Suprapubic skin (tissue), 4 donors: ENCODE measurements around the gene ATP11A. TPM values are rescaled to one million over a fixed set of nuclear protein-coding genes. Genes with fewer than 3 reads are reported as not detected.

Source experiments
- DNase-seq, 2 donors: peaks; one replicate each; pipeline ENCODE4 v3.0.0-alpha.2; 2019; ENCODE audit warnings: low spot score in 2 of 2
- H3K27ac ChIP-seq: fragments of 200-600 bp; sonication (generic); one replicate; pipeline ENCODE4 v1.5.1; 2019
- H3K27me3 ChIP-seq: fragments of 200-600 bp; sonication (generic); one replicate; pipeline ENCODE4 v1.5.1; 2019
- H3K36me3 ChIP-seq: fragments of 200-600 bp; sonication (generic); one replicate; pipeline ENCODE4 v1.5.1; 2019
- H3K4me1 ChIP-seq: fragments of 200-600 bp; sonication (generic); one replicate; pipeline ENCODE4 v1.5.1; 2019
- H3K4me3 ChIP-seq: fragments of 200-600 bp; sonication (generic); one replicate; pipeline ENCODE4 v1.5.1; 2019; ENCODE audit warnings: mild to moderate bottlenecking
- H3K9me3 ChIP-seq: fragments of 200-600 bp; sonication (generic); one replicate; pipeline ENCODE4 v1.5.1; 2019
- EP300 ChIP-seq: sonication (generic); formaldehyde crosslinking; IDR thresholded peaks from one replicate; pipeline ENCODE4 v1.6.1; 2017; ENCODE audit warnings: antibody characterized with exemption
- POLR2A ChIP-seq, 2 donors: fragments of 450-650 bp; IDR thresholded peaks; one replicate each; pipeline ENCODE4 v1.6.1; 2017; ENCODE audit warnings: antibody characterized with exemption in 2 of 2, mild to moderate bottlenecking in 2 of 2, moderate library complexity in 2 of 2
- POLR2AphosphoS5 ChIP-seq, 3 donors: sonication (generic); formaldehyde crosslinking; IDR thresholded peaks; one replicate each; pipeline ENCODE4 v1.6.1; 2017; ENCODE audit warnings: antibody characterized with exemption in 3 of 3
- WGBS: methylation state at CpG from one replicate; pipeline ENCODE4 v1.1.5; 2018; 5-methylcytosine and 5-hydroxymethylcytosine counted together
- total RNA-seq, 4 donors: library from RNA; depleted of rRNA; stranded (reverse); fragments of >200 nt; gene quantifications; one replicate each; pipeline ENCODE4 v1.1.0, GENCODE V29; 2016
- TF ChIP-seq, protein P1 (sequence below), 2 donors: fragments of 200-600 bp in 1 of 2; fragments of 450-650 bp in 1 of 2; sonication (generic) in 1 of 2; IDR thresholded peaks; one replicate each; pipeline ENCODE4 v1.5.1; 2016 to 2019; ENCODE audit warnings: antibody characterized with exemption in 2 of 2, mild to moderate bottlenecking in 1 of 2, moderate library complexity in 1 of 2

ATP11A gene
- total RNA-seq, 4 donors from 2014 or later: 22.8 to 51.0 (median 39.8) TPM

DNA sequence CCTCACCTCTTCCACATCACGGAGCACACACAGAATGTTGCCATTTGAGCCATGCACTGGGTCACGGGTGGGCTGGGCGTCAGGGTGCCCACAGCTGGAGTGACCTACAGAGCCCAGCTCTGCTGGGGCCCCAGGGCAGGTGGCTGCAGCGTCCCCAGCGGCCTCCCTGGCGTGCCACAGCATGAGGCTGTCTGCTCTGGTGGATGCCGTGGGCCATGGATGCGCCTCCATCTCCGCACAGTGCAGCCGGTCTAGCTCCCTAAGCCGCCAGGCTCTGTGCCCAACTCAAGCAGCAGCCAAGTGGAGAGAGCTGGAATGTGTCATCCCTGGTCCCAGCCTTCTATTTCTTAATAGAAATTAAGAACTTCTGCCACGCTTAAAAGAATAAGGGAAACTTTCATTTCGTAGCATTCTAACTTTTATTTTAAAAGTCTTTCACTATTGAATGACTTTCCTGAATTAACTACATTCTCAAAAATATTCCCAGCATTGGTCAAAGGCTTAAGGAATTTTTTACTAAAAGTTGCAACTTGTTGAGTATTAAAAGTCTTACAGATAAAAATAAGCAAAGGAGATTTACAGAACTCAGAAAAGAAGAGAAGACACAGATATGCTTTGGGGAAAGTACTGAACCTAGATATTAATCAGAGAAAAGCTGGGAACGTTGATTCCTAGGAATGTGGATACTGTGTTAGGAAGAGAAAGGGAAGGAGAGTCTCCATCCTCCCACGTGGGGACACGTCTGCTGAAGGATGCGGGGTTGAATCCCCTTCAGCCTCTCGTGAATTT is 59.3 kb downstream of the ATP11A start:
- Histone ChIP-seq H3K4me3 (no peak overlapping the region), H3K4me1 (peaks cover 6% of the 10 kb centered on the region), H3K27ac (no peak overlapping the region), H3K36me3 (no peaks in the 10 kb centered on the region), H3K27me3 (no peaks in the 10 kb centered on the region), H3K9me3 (no peaks in the 10 kb centered on the region)
- TF ChIP-seq EP300 (no peak), POLR2A (IDR thresholded peaks at IDR 0.05) (no peak), POLR2AphosphoS5 (IDR thresholded peaks at IDR 0.05) (no peak)
- TF ChIP-seq, protein P1, sequence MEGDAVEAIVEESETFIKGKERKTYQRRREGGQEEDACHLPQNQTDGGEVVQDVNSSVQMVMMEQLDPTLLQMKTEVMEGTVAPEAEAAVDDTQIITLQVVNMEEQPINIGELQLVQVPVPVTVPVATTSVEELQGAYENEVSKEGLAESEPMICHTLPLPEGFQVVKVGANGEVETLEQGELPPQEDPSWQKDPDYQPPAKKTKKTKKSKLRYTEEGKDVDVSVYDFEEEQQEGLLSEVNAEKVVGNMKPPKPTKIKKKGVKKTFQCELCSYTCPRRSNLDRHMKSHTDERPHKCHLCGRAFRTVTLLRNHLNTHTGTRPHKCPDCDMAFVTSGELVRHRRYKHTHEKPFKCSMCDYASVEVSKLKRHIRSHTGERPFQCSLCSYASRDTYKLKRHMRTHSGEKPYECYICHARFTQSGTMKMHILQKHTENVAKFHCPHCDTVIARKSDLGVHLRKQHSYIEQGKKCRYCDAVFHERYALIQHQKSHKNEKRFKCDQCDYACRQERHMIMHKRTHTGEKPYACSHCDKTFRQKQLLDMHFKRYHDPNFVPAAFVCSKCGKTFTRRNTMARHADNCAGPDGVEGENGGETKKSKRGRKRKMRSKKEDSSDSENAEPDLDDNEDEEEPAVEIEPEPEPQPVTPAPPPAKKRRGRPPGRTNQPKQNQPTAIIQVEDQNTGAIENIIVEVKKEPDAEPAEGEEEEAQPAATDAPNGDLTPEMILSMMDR (IDR thresholded peaks at IDR 0.05): no peak
- 54% methylated on average over 18 of the region's 18 CpGs for WGBS
- DNase-seq: no peak

DNA sequence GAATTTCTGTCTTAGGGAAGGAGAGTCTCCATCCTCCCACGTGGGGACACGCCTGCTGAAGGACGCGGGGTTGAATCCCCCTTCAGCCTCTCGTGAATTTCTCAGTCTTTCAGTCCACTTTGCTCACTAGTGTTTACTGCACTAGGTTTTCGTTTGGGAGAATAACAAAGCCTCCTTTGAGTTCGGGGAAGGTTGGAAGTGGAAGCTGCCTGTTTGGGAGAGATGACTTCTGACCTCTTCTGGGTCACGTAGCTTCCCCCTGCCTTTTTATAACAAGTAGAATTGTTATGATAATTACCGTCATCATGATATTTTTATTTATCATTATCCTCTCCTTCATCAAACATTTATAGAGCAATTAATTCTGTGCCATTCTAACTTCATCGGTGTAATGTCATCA is 60.7 kb downstream of the ATP11A start:
- DNase-seq: no peak
- Histone ChIP-seq H3K27ac (no peak overlapping the region), H3K27me3 (no peaks in the 10 kb centered on the region), H3K9me3 (no peaks in the 10 kb centered on the region), H3K4me3 (no peak overlapping the region), H3K4me1 (no peaks in the 10 kb centered on the region), H3K36me3 (peaks cover 3% of the 10 kb centered on the region)
- 87% methylated on average over 10 of the region's 10 CpGs for WGBS
- TF ChIP-seq EP300 (no peak), POLR2AphosphoS5 (IDR thresholded peaks at IDR 0.05) (no peak), POLR2A (IDR thresholded peaks at IDR 0.05) (no peak)
- TF ChIP-seq, protein P1 (IDR thresholded peaks at IDR 0.05): no peak

DNA sequence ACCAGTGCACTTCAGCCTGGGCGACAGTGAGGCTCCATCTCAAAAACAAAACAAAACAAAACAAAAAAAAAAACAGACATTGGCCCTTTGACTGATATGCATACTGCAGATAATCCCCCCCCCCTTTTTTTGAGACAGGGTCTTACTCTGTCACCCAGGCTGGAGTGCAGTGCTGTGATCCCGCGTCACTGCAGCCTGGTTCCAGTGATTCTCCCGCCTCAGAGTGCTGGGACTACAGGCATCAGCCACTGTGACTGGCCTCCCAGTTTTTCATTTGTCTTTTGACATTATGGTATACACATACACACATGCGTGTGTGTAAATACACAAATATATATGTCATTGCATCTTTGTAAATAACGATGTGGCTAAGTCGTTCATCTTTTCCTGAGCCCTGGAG is 61.8 kb downstream of the ATP11A start:
- Histone ChIP-seq H3K4me3 (no peak overlapping the region), H3K4me1 (no peaks in the 10 kb centered on the region), H3K27ac (no peak overlapping the region), H3K27me3 (no peaks in the 10 kb centered on the region), H3K9me3 (no peaks in the 10 kb centered on the region), H3K36me3 (peaks cover 3% of the 10 kb centered on the region)
- DNase-seq: no peak
- TF ChIP-seq, protein P1 (IDR thresholded peaks at IDR 0.05): no peak
- TF ChIP-seq EP300 (no peak), POLR2AphosphoS5 (IDR thresholded peaks at IDR 0.05) (no peak), POLR2A (IDR thresholded peaks at IDR 0.05) (no peak)
- 95% methylated on average over 7 of the region's 7 CpGs for WGBS

DNA sequence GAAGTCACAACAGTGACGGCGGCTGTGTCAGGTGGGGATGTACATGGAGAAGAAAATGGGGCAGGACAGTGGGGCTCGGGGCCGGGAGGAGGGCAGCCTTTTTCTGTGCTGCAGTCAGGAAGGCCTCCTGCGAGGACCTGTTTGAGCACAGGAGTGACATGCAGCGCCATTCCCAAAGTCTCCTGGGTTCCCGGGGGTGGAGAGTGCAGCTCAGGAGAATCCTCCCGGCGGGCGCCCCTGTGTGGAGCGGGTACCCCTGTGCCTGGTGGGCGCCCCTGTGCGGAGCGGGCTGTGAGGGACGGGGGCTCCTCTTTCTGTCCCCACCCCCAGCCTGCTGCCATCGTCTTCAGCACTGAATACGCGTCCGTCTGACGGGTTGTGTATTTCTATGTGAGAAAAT is 62.4 kb downstream of the ATP11A start:
- DNase-seq: no peak
- WGBS: 92% methylated on average over 20 of the region's 20 CpGs
- peaks cover 3% of the 10 kb centered on the region for H3K36me3 ChIP-seq
- no peak for TF ChIP-seq POLR2AphosphoS5 (IDR thresholded peaks at IDR 0.05)
- TF ChIP-seq, protein P1 (IDR thresholded peaks at IDR 0.05): no peak
- TF ChIP-seq EP300: no peak
- no peak for TF ChIP-seq POLR2A (IDR thresholded peaks at IDR 0.05)
- H3K27me3 ChIP-seq: no peaks in the 10 kb centered on the region
- H3K4me3 ChIP-seq: no peak overlapping the region
- H3K9me3 ChIP-seq: no peaks in the 10 kb centered on the region
- H3K4me1 ChIP-seq: no peaks in the 10 kb centered on the region
- no peak overlapping the region for H3K27ac ChIP-seq

DNA sequence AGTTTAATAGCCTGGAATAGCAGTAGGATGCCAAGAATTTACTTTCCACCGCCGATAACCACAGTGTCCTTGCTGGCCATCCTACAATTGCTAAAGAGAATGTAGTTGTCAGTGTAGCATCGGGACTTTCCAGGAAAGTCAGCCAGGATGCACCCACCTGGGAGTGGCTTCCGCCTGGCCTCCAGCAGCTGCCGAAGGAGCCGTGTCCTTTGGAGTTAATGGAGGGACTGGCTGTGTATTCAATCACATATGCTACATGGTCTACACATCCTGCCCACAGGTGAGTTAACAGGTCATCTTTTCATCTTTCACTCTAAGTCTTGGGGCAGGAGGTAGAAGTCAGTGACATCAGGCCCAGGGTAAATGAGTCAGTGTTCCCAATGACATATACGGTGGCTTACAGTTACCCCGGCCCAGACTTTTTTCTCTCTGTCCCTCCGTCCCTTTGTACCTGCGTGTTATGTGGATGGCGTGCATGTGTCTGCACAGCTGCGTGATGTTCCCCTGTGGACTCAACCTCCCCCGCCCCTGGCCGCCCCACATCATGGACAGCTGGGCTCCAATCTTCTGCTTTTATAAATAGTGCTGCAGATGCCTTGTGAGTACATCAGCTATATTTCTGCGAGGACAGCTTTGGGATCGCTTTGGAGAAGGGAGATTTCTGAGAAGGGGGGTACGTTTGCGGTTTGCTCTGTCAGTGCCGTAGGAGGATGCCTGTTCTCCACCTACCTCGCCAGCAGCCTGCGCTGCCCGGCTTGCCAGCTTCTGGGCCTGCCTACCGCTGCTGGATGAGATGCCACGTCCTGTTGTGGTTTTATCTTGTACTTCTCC is 63.1 kb downstream of the ATP11A start:
- Histone ChIP-seq H3K4me3 (no peak overlapping the region), H3K9me3 (no peaks in the 10 kb centered on the region), H3K27ac (no peak overlapping the region), H3K4me1 (no peaks in the 10 kb centered on the region), H3K27me3 (no peaks in the 10 kb centered on the region), H3K36me3 (peaks cover 3% of the 10 kb centered on the region)
- TF ChIP-seq POLR2AphosphoS5 (IDR thresholded peaks at IDR 0.05) (no peak), POLR2A (IDR thresholded peaks at IDR 0.05) (no peak), EP300 (no peak)
- TF ChIP-seq, protein P1 (IDR thresholded peaks at IDR 0.05): no peak
- WGBS: 67% methylated on average over 24 of the region's 24 CpGs
- no peak for DNase-seq
